ENCODE data around the gene COLEC11.

Gene COLEC11

DNA sequence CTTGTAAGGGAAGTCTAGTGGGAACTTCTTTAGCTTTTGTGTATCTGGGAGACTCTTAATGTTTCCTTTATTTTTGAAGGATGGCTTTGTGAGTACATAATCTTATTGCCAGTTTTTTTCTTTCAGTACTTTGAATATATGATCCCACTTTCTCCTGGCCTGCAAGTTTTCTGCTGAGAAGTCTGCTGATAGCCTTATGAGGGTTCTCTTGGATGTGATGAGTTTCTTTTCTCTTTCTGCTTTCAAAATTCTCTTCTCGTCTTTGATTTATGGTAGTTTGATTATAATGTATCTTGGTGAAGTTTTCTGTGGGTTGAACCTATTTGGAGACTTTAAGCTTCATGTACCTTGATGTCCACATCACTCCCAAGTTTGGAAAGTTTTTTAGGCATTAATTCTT, 28.1 kb downstream of the COLEC11 start:
- TF ChIP-seq CTCF (IDR thresholded peaks at IDR 0.05) = no peak

DNA sequence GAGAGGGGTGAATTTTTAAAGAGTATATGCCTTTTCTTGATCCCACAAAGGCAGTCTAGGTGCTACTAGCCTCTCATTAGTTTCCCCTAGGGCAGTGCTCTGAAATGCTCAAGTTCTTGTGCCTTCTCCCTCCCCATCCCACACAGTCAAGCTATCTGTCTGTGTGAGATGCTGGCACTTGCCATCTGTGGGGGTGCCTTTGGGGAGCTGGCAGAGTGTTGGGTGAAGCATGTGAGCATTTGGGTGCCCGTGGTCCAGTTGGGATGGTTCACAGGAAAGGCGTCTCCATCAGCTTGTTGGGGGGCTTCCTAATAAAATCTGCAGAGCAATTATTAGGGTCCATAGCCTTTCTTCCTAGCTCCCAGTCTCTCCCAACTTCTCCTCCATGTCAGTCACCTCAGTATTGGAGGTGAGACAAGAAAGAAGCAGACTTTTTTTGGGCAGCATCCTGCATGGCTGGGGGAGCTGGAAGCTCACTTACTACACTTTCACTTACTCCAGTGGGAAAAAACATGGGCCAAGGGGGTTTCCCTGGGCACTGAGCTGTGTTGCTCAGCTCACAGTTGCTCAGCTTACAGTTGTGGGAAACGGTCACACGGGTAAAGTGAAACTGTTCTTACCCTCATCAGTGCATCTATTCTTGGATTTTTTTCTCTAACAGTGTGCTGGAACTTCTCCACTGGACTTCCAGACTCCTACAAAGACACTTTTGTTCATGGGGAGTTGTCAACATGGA, 29.3 kb downstream of the COLEC11 start:
- TF ChIP-seq CTCF (IDR thresholded peaks at IDR 0.05) = no peak

GRCh38 chr2:3625186-3625585, 30.3 kb downstream of the COLEC11 start:
- no peak for TF ChIP-seq CTCF (IDR thresholded peaks at IDR 0.05)

DNA sequence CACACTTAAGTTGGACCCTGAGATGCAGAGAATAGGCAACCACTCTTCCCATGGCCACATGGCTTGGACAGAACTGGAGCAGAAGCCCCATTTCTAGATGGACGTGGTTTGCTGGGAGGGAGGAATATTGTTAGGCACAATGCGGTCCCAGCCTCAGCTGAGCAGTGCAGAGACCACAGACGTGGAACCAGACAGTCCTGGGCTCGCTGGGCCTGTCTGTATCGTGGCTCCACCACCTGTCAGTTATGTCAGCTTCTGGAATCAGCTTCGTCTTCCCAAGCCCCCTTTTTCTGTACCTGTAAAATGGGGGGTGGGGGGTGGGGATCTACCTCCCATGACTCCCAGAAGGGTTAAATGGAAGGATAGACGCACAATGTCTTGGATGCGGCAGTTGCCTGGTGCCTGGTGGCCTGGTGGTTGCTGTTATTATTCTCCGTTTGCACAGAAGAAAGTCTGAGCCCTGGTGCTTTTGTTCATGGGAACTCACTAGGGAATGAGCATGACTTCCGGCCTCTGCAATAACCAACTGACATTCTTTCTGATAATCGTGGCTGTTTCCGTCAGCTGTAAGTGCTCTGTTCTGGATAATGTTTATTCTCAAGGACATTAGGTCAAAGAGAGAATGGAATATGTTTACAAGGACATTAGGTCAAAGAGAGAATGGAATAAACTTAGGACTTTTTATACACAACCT, 31.4 kb downstream of the COLEC11 start:
- TF ChIP-seq CTCF (IDR thresholded peaks at IDR 0.05) = no peak

- TF ChIP-seq CTCF (IDR thresholded peaks at IDR 0.05) = no peak
These were observed 32.0 kb downstream of the COLEC11 start for GRCh38 chr2:3626812-3627499.

DNA sequence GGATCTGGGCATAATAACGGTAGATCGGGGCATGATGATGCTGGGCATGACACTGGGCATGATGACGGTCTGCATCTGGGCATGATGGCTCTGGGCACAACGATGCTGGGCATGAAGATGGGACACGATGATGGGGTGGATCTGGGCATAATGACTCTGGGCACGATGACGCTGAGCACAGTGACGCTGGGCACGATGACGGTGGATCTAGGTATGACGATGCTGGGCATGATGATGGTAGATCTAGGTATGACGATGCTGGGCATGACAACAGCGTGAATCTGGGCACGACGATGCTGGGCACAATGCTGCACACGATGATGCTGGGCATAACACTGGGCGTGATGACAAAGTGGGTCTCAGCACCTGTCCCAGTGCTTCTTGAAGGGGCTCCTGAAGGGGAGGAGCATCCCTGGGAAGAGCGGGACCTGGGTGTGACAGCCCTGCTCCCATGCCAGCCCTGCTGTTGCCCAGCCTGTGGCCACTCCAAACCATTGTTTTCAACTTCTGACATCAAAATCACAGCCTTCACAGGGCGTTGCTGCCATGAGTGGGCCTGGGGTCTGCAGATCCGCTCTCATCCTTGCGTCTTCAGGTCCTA, 32.7 kb downstream of the COLEC11 start:
- no peak for TF ChIP-seq CTCF (IDR thresholded peaks at IDR 0.05)

GRCh38 chr2:3628241-3628679, 33.3 kb downstream of the COLEC11 start:
- TF ChIP-seq CTCF (IDR thresholded peaks at IDR 0.05) = no peak

All from LNCAP (cell line).